Measurements from ENCODE around the gene KCTD4.
"Not testable (repeated sequence)": the region's sequence is repeated elsewhere in the genome, so short reads cannot be mapped to it uniquely, and the experiment has no call there.

Gene KCTD4

GRCh38 chr13:45200701-45201232, at the start of gene KCTD4:
Gene KCTD4 (minus strand): TSS chr13:45201045. CDS start chr13:45194567, 6,478 bp downstream.
- no peak for DNase-seq

GRCh38 chr13:45249662-45250061, 48.8 kb upstream of the KCTD4 start:
- no peak for DNase-seq

- DNase-seq, result not testable (repeated sequence)
Observed at GRCh38 chr13:45244736-45245135, 43.9 kb upstream of the KCTD4 start.

- no peak for DNase-seq
Observed at GRCh38 chr13:45243077-45243476, 42.2 kb upstream of the KCTD4 start.

GRCh38 chr13:45242524-45242923, 41.7 kb upstream of the KCTD4 start:
- DNase-seq, result no peak

GRCh38 chr13:45242070-45242469, 41.2 kb upstream of the KCTD4 start:
- no peak for DNase-seq

- DNase-seq, result no peak
Observed at GRCh38 chr13:45240143-45240542, 39.3 kb upstream of the KCTD4 start.

- DNase-seq, result no peak
Observed at GRCh38 chr13:45238945-45239795, 38.3 kb upstream of the KCTD4 start.

- DNase-seq, result no peak
Observed at GRCh38 chr13:45232591-45232990, 31.7 kb upstream of the KCTD4 start.

GRCh38 chr13:45231722-45232121, 30.9 kb upstream of the KCTD4 start:
- DNase-seq, result no peak

- DNase-seq, result no peak
Observed at GRCh38 chr13:45231305-45231704, 30.5 kb upstream of the KCTD4 start.

- DNase-seq, result no peak
Observed at GRCh38 chr13:45229172-45229571, 28.3 kb upstream of the KCTD4 start.

- no peak for DNase-seq
Observed at GRCh38 chr13:45228002-45228401, 27.2 kb upstream of the KCTD4 start.

GRCh38 chr13:45226024-45226423, 25.2 kb upstream of the KCTD4 start:
- no peak for DNase-seq

- DNase-seq, result no peak
Observed at GRCh38 chr13:45225370-45225769, 24.5 kb upstream of the KCTD4 start.

GRCh38 chr13:45224176-45224575, 23.3 kb upstream of the KCTD4 start:
- DNase-seq, result no peak

GRCh38 chr13:45222919-45223318, 22.1 kb upstream of the KCTD4 start:
- no peak for DNase-seq

GRCh38 chr13:45222516-45222915, 21.7 kb upstream of the KCTD4 start:
- DNase-seq, result no peak

- DNase-seq, result no peak
Observed at GRCh38 chr13:45220403-45220802, 19.6 kb upstream of the KCTD4 start.

GRCh38 chr13:45219938-45220375, 19.1 kb upstream of the KCTD4 start:
- no peak for DNase-seq

GRCh38 chr13:45219123-45219891, 18.5 kb upstream of the KCTD4 start:
- DNase-seq, result no peak

- DNase-seq, result no peak
Observed at GRCh38 chr13:45218689-45219088, 17.8 kb upstream of the KCTD4 start.

- no peak for DNase-seq
Observed at GRCh38 chr13:45216193-45216592, 15.3 kb upstream of the KCTD4 start.

Measured in stimulated activated CD4-positive, alpha-beta T cell treated with anti-CD3 and anti-CD28 coated beads, Interleukin-1b, Interleukin-23, amount 100 ng/mL, for 48 hours (primary cell).